ENCODE results near the gene MRPL49. TPM values are rescaled to one million over a fixed set of nuclear protein-coding genes. Genes with fewer than 3 reads are reported as not detected.

Gene MRPL49
- total and polyA plus RNA-seq, 2 of the 8 experiments (the other 6 are each of a cell fraction or from before 2014, with no cell fraction given), result 54.0 to 84.8 TPM

- TF ChIP-seq CBX8 (IDR thresholded peaks at IDR 0.05; ENCODE audit: borderline replicate concordance, low read depth, low read length), result no peak
- TF ChIP-seq HDAC2 (IDR thresholded peaks at IDR 0.05; ENCODE audit: borderline replicate concordance in 1 of 2, low read depth in 2 of 2, low read length in 2 of 2), result no peak
- no peak for TF ChIP-seq KDM1A (IDR thresholded peaks at IDR 0.05; ENCODE audit: borderline replicate concordance, low read length)
- TF ChIP-seq CHD2 (IDR thresholded peaks at IDR 0.05; ENCODE audit: low read length), result no peak
- TF ChIP-seq POU5F1 (IDR thresholded peaks at IDR 0.05; ENCODE audit: low read depth, low read length), result no peak
- TF ChIP-seq USF2 (IDR thresholded peaks at IDR 0.05; ENCODE audit: low read length), result no peak
- TF ChIP-seq RAD21 (IDR thresholded peaks at IDR 0.05 in 1 of 2, conservative IDR thresholded peaks at IDR 0.05 in 1 of 2; ENCODE audit: low read depth in 2 of 2, low read length in 2 of 2), result no peak
Observed at GRCh38 chr11:65151331-65151899, 29.3 kb downstream of the MRPL49 start (continued).

Data from H1 (cell line).